GM12892 (cell line): ENCODE data around the gene TRIP4.

Source experiments
- POLR2A ChIP-seq: IDR thresholded peaks from 2 replicates; pipeline ENCODE4 v1.6.1; 2011; ENCODE audit warnings: low read depth, low read length, control low read depth
- POLR2AphosphoS5 ChIP-seq: IDR thresholded peaks from 2 replicates; pipeline ENCODE4 v1.6.1; 2011; ENCODE audit warnings: low read depth, low read length, control low read depth
- TAF1 ChIP-seq: IDR thresholded peaks from 2 replicates; pipeline ENCODE4 v1.6.1; 2011; ENCODE audit warnings: low read depth, mild to moderate bottlenecking, control low read depth, low read length, borderline replicate concordance

GRCh38 chr15:64373360-64373759 lies 14.3 kb upstream of the TRIP4 start:
- TF ChIP-seq POLR2AphosphoS5 (no peak), TAF1 (no peak), POLR2A (no peak)
